Trophoblast cell (in vitro differentiated cells and primary cell): ENCODE results near the gene ITIH5.

ENCODE experiments used
- DNase-seq, 2 donors: peaks; one replicate each; pipeline ENCODE4 v3.0.0-alpha.2; 2016
- H2AFZ ChIP-seq: 2 replicates; pipeline ENCODE4 v1.6.1; 2013; ENCODE audit warnings: low read length, moderate library complexity, mild to moderate bottlenecking; ENCODE audit not compliant: insufficient read depth, poor library complexity
- H2AK5ac ChIP-seq: 2 replicates; pipeline ENCODE4 v1.6.1; 2013; ENCODE audit warnings: mild to moderate bottlenecking, low read length
- H2BK120ac ChIP-seq: 2 replicates; pipeline ENCODE4 v1.6.1; 2013; ENCODE audit warnings: low read length, mild to moderate bottlenecking, moderate library complexity; ENCODE audit not compliant: insufficient read depth, poor library complexity
- H2BK12ac ChIP-seq: 2 replicates; pipeline ENCODE4 v1.6.1; 2013; ENCODE audit warnings: mild to moderate bottlenecking, low read length, moderate library complexity
- H2BK5ac ChIP-seq: 2 replicates; pipeline ENCODE4 v1.6.1; 2013; ENCODE audit warnings: low read length, low read depth, moderate library complexity, mild to moderate bottlenecking; ENCODE audit not compliant: poor library complexity
- H3K14ac ChIP-seq: 2 replicates; pipeline ENCODE4 v1.6.1; 2013; ENCODE audit warnings: mild to moderate bottlenecking, low read length
- H3K18ac ChIP-seq: 2 replicates; pipeline ENCODE4 v1.6.1; 2013; ENCODE audit warnings: mild to moderate bottlenecking, low read length
- H3K23ac ChIP-seq: 2 replicates; pipeline ENCODE4 v1.6.1; 2013; ENCODE audit warnings: low read length
- H3K27ac ChIP-seq: 2 replicates; pipeline ENCODE4 v1.5.1; 2013; ENCODE audit warnings: low read depth, mild to moderate bottlenecking, inconsistent platforms, low read length, moderate library complexity
- H3K27me3 ChIP-seq: 2 replicates; pipeline ENCODE4 v1.6.1; 2013; ENCODE audit warnings: inconsistent platforms, mild to moderate bottlenecking, low read length, moderate library complexity; ENCODE audit not compliant: insufficient read depth
- H3K36me3 ChIP-seq, 2 experiments: 1 replicate in 1 of 2; 2 replicates in 1 of 2; pipeline ENCODE4 v1.6.1; 2013; ENCODE audit warnings: low read length in 2 of 2, mild to moderate bottlenecking in 2 of 2, moderate library complexity in 1 of 2; ENCODE audit not compliant: insufficient read depth in 2 of 2, control insufficient read depth in 1 of 2
- H3K4ac ChIP-seq: 2 replicates; pipeline ENCODE4 v1.6.1; 2013; ENCODE audit warnings: low read depth, mild to moderate bottlenecking, low read length, moderate library complexity
- H3K4me1 ChIP-seq, 2 experiments: 1 replicate in 1 of 2; 2 replicates in 1 of 2; pipeline ENCODE4 v1.6.1; 2013; ENCODE audit warnings: low read length in 2 of 2, mild to moderate bottlenecking in 2 of 2, moderate library complexity in 1 of 2; ENCODE audit not compliant: insufficient read depth in 2 of 2, control insufficient read depth in 1 of 2
- H3K4me2 ChIP-seq: 2 replicates; pipeline ENCODE4 v1.6.1; 2013; ENCODE audit warnings: inconsistent platforms, mild to moderate bottlenecking, low read length, moderate library complexity
- H3K4me3 ChIP-seq: 2 replicates; pipeline ENCODE4 v1.5.1; 2013; ENCODE audit warnings: mild to moderate bottlenecking, low read depth, low read length, inconsistent platforms
- H3K79me1 ChIP-seq: one replicate; pipeline ENCODE4 v1.6.1; 2013; ENCODE audit warnings: low read length
- H3K79me2 ChIP-seq: 2 replicates; pipeline ENCODE4 v1.6.1; 2013; ENCODE audit warnings: low read length, mild to moderate bottlenecking; ENCODE audit not compliant: control insufficient read depth, insufficient read depth, poor library complexity
- H3K9ac ChIP-seq: 2 replicates; pipeline ENCODE4 v1.6.1; 2013; ENCODE audit warnings: mild to moderate bottlenecking, low read length
- H3K9me3 ChIP-seq: 2 replicates; pipeline ENCODE4 v1.6.1; 2013; ENCODE audit warnings: low read depth, mild to moderate bottlenecking, control low read depth, inconsistent platforms, low read length; ENCODE audit not compliant: insufficient read depth
- H4K12ac ChIP-seq: 2 replicates; pipeline ENCODE4 v1.6.1; 2013; ENCODE audit warnings: low read depth, mild to moderate bottlenecking, low read length, moderate library complexity
- H4K8ac ChIP-seq: 2 replicates; pipeline ENCODE4 v1.6.1; 2013; ENCODE audit warnings: low read depth, mild to moderate bottlenecking, low read length, moderate library complexity
- H4K91ac ChIP-seq: one replicate; pipeline ENCODE4 v1.6.1; 2013; ENCODE audit warnings: low read depth, mild to moderate bottlenecking, low read length, moderate library complexity
- WGBS: extraction: QIAGEN DNeasy Blood & Tissue Kit; methylation state at CpG from one replicate; pipeline ENCODE4 v1.1.7; 2013; ENCODE audit warnings: missing lambda C conversion rate; ENCODE audit not compliant: insufficient read length, insufficient coverage; ENCODE audit errors: extremely low coverage; 5-methylcytosine and 5-hydroxymethylcytosine counted together

ITIH5 gene

GRCh38 chr10:7598771-7599170 is 68.0 kb downstream of the ITIH5 start:
- Histone ChIP-seq H4K8ac (no peak overlapping the region), H3K27ac (no peak overlapping the region), H3K4me2 (no peak overlapping the region), H3K4me3 (no peak overlapping the region), H2AFZ (no peak overlapping the region), H3K27me3 (no peaks in the 10 kb centered on the region), H3K14ac (no peak overlapping the region), H4K91ac (no peak overlapping the region), H2BK12ac (no peak overlapping the region), H3K79me2 (no peaks in the 10 kb centered on the region), H2BK120ac (no peak overlapping the region), H3K4ac (no peak overlapping the region), H3K36me3 (no peaks in the 10 kb centered on the region), H3K9me3 (peaks cover 4% of the 10 kb centered on the region), H3K4me1 (no peaks in the 10 kb centered on the region), H2BK5ac (no peak overlapping the region), H4K12ac (no peak overlapping the region), H3K23ac (no peak overlapping the region), H3K18ac (no peak overlapping the region), H3K9ac (no peak overlapping the region), H3K79me1 (no peaks in the 10 kb centered on the region), H2AK5ac (no peak overlapping the region)
- WGBS, result no CpG with 5 or more reads among the region's 3 CpGs
- DNase-seq, result no peak

GRCh38 chr10:7596356-7596755 is 70.4 kb downstream of the ITIH5 start:
- Histone ChIP-seq H3K27ac (no peak overlapping the region), H3K36me3 (no peaks in the 10 kb centered on the region), H4K8ac (no peak overlapping the region)

GRCh38 chr10:7593905-7594304 is 72.9 kb downstream of the ITIH5 start:
- Histone ChIP-seq H3K36me3 (no peaks in the 10 kb centered on the region), H3K4me1 (no peaks in the 10 kb centered on the region), H3K27me3 (no peaks in the 10 kb centered on the region), H3K18ac (no peak overlapping the region), H3K14ac (no peak overlapping the region), H3K4me2 (no peak overlapping the region), H2BK5ac (no peak overlapping the region), H3K23ac (no peak overlapping the region), H2BK12ac (no peak overlapping the region), H3K4ac (no peak overlapping the region), H4K8ac (no peak overlapping the region), H2AK5ac (no peak overlapping the region), H4K12ac (no peak overlapping the region), H3K79me1 (no peaks in the 10 kb centered on the region), H4K91ac (no peak overlapping the region), H2AFZ (no peak overlapping the region), H3K27ac (no peak overlapping the region), H3K9me3 (peaks cover 2% of the 10 kb centered on the region), H3K4me3 (no peak overlapping the region), H3K79me2 (no peaks in the 10 kb centered on the region), H3K9ac (no peak overlapping the region), H2BK120ac (no peak overlapping the region)
- WGBS, result no CpG with 5 or more reads among the region's 4 CpGs
- DNase-seq, result no peak

More at GRCh38 chr10:7596356-7596755, 70.4 kb downstream of the ITIH5 start:
- Histone ChIP-seq H2BK5ac (no peak overlapping the region), H3K4me3 (no peak overlapping the region), H3K27me3 (no peaks in the 10 kb centered on the region), H2AK5ac (no peak overlapping the region), H3K79me1 (no peaks in the 10 kb centered on the region), H2AFZ (no peak overlapping the region), H3K9ac (no peak overlapping the region), H3K9me3 (peaks cover 2% of the 10 kb centered on the region), H3K4me1 (no peaks in the 10 kb centered on the region), H3K79me2 (no peaks in the 10 kb centered on the region), H2BK12ac (no peak overlapping the region), H3K18ac (no peak overlapping the region), H3K4me2 (no peak overlapping the region), H2BK120ac (no peak overlapping the region), H3K14ac (no peak overlapping the region), H4K91ac (no peak overlapping the region), H3K4ac (no peak overlapping the region), H4K12ac (no peak overlapping the region), H3K23ac (no peak overlapping the region)
- no CpG with 5 or more reads among the region's 6 CpGs for WGBS
- no peak for DNase-seq

GRCh38 chr10:7593063-7593462 is 73.7 kb downstream of the ITIH5 start:
- no peak overlapping the region for H3K14ac ChIP-seq
- H3K4me1 ChIP-seq, result no peaks in the 10 kb centered on the region
- H3K9ac ChIP-seq, result no peak overlapping the region
- no peaks in the 10 kb centered on the region for H3K79me1 ChIP-seq
- WGBS, result no CpG with 5 or more reads among the region's 4 CpGs
- H4K8ac ChIP-seq, result no peak overlapping the region
- no peak overlapping the region for H2BK120ac ChIP-seq
- no peak overlapping the region for H3K4me2 ChIP-seq
- no peak overlapping the region for H3K4ac ChIP-seq
- no peaks in the 10 kb centered on the region for H3K27me3 ChIP-seq
- DNase-seq, result no peak
- H4K91ac ChIP-seq, result no peak overlapping the region
- no peaks in the 10 kb centered on the region for H3K79me2 ChIP-seq
- no peak overlapping the region for H2AK5ac ChIP-seq
- H3K23ac ChIP-seq, result no peak overlapping the region
- peaks cover 2% of the 10 kb centered on the region for H3K9me3 ChIP-seq
- no peak overlapping the region for H2BK12ac ChIP-seq
- H3K27ac ChIP-seq, result no peak overlapping the region
- H4K12ac ChIP-seq, result no peak overlapping the region
- no peaks in the 10 kb centered on the region for H3K36me3 ChIP-seq
- H3K4me3 ChIP-seq, result no peak overlapping the region
- H3K18ac ChIP-seq, result no peak overlapping the region
- no peak overlapping the region for H2BK5ac ChIP-seq
- H2AFZ ChIP-seq, result no peak overlapping the region
